Small intestine (tissue), 7 donors: ENCODE results near the gene ABHD12B. TPM values are rescaled to one million over a fixed set of nuclear protein-coding genes. Genes with fewer than 3 reads are reported as not detected.

Source experiments
- DNase-seq, 2 donors: peaks; one replicate each; pipeline versions ENCODE4 v3.0.0 to v3.0.0-alpha.2; 2013
- FAIRE-seq: peaks from 2 replicates; lab custom pipeline; 2012; peaks lifted over from hg19 to GRCh38; lab: Jason Lieb, UNC
- H3K27ac ChIP-seq, 3 donors: one replicate each; pipeline ENCODE4 v1.5.1; 2013; ENCODE audit warnings: low read length in 2 of 3, mild to moderate bottlenecking in 2 of 3, control low read depth in 1 of 3, inconsistent platforms in 1 of 3, low read depth in 1 of 3, moderate library complexity in 1 of 3
- H3K27me3 ChIP-seq, 3 donors: one replicate each; pipeline ENCODE4 v1.6.1; 2013; ENCODE audit warnings: low read length in 3 of 3, inconsistent platforms in 1 of 3; ENCODE audit not compliant: control insufficient read depth in 3 of 3, insufficient read depth in 3 of 3
- H3K36me3 ChIP-seq, 3 donors: one replicate each; pipeline ENCODE4 v1.6.1; 2013; ENCODE audit warnings: low read length in 3 of 3, inconsistent platforms in 1 of 3, low read depth in 1 of 3, mild to moderate bottlenecking in 1 of 3, moderate library complexity in 1 of 3; ENCODE audit not compliant: control insufficient read depth in 3 of 3, insufficient read depth in 2 of 3
- H3K4me1 ChIP-seq, 3 donors: one replicate each; pipeline ENCODE4 v1.6.1; 2013; ENCODE audit warnings: low read length in 2 of 3, inconsistent platforms in 1 of 3, low read depth in 1 of 3, mild to moderate bottlenecking in 1 of 3, moderate library complexity in 1 of 3; ENCODE audit not compliant: control insufficient read depth in 3 of 3, insufficient read depth in 2 of 3
- H3K4me3 ChIP-seq, 3 donors: one replicate each; pipeline ENCODE4 v1.5.1; 2013; ENCODE audit warnings: low read length in 3 of 3, control low read depth in 1 of 3, inconsistent platforms in 1 of 3, low read depth in 1 of 3, mild to moderate bottlenecking in 1 of 3, moderate library complexity in 1 of 3
- H3K9me3 ChIP-seq, 2 donors: one replicate each; pipeline ENCODE4 v1.6.1; 2013; ENCODE audit warnings: low read depth in 1 of 2, low read length in 1 of 2; ENCODE audit not compliant: control insufficient read depth in 2 of 2, insufficient read depth in 1 of 2
- WGBS, 3 donors: extraction: QIAGEN DNeasy Blood & Tissue Kit; methylation state at CpG; one replicate each; pipeline ENCODE4 v1.1.7; 2013; 5-methylcytosine and 5-hydroxymethylcytosine counted together
- polyA plus RNA-seq, 4 donors: library from polyadenylated mRNA; stranded (reverse) in 3 of 4; unstranded in 1 of 4; fragments of 200-250 nt in 3 of 4; fragments of 120-200 nt in 1 of 4; gene quantifications; one replicate each; pipeline versions ENCODE4 v1.2.1 to v1.2.3, GENCODE V29; 2013
- donor health status: healthy with polysubstance abuse.
- donor health status: control.
- donor health status: control.
- donor health status: Bipolar disorder and iron deficiency.
- donor health status: healthy.

The ABHD12B gene
- polyA plus RNA-seq, 4 donors = 0.07 to 0.09 TPM; not detected in 2

GRCh38 chr14:50829489-50830043 lies 42.3 kb upstream of the ABHD12B start:
- peak overlapping the region; percentile 39 to 73 (median 47) for H3K27ac ChIP-seq
- 16 to 20% (median 19%) methylated on average over 14 of the region's 14 CpGs for WGBS, 3 donors
- H3K4me1 ChIP-seq = peaks cover 0 to 7% (median 0%) of the 10 kb centered on the region in 3 donors
- FAIRE-seq (no peak), DNase-seq (peak in 1 of 2 donors; percentile 55)
- H3K9me3 ChIP-seq = no peaks in the 10 kb centered on the region
- H3K27me3 ChIP-seq = peaks cover 0 to 62% (median 0%) of the 10 kb centered on the region in 3 donors
- no peaks in the 10 kb centered on the region for H3K36me3 ChIP-seq
- peak overlapping the region; percentile 51 to 96 (median 69) for H3K4me3 ChIP-seq

- peaks cover 0 to 68% (median 0%) of the 10 kb centered on the region in 3 donors for H3K27me3 ChIP-seq
- no peaks in the 10 kb centered on the region for H3K9me3 ChIP-seq
- FAIRE-seq (no peak), DNase-seq (peak; percentile 42 to 56)
- peaks cover 0 to 7% (median 0%) of the 10 kb centered on the region in 3 donors for H3K4me1 ChIP-seq
- no peaks in the 10 kb centered on the region for H3K36me3 ChIP-seq
- peak overlapping the region; percentile 40 to 87 (median 73) for H3K27ac ChIP-seq
- H3K4me3 ChIP-seq = peak overlapping the region; percentile 51 to 96 (median 69)
- WGBS, 3 donors = 0 to 1% (median 0%) methylated on average over 67 to 93 of the region's 93 CpGs
Measured at GRCh38 chr14:50830044-50830931, 41.6 kb upstream of the ABHD12B start.

GRCh38 chr14:50830932-50831725 lies 40.7 kb upstream of the ABHD12B start, which contains the start of gene NIN:
NIN (minus strand) TSS chr14:50831162; CDS start chr14:50822056, 9,106 bp downstream.
- Histone ChIP-seq H3K36me3 (no peaks in the 10 kb centered on the region), H3K27me3 (peaks cover 0 to 74% (median 0%) of the 10 kb centered on the region in 3 donors), H3K4me1 (peaks cover 0 to 7% (median 0%) of the 10 kb centered on the region in 3 donors), H3K9me3 (no peaks in the 10 kb centered on the region), H3K4me3 (peak within 1 kb of the TSS; percentile 69 to 96 (median 73)), H3K27ac (peak within 1 kb of the TSS; percentile 59 to 87 (median 73))
- peak; percentile 81 to 83 for DNase-seq
- WGBS, 3 donors = 0% methylated on average over 34 to 97 of the region's 97 CpGs
- no peak for FAIRE-seq

GRCh38 chr14:50831726-50832168 lies 40.1 kb upstream of the ABHD12B start:
- H3K9me3 ChIP-seq = no peaks in the 10 kb centered on the region
- H3K4me1 ChIP-seq = peaks cover 0 to 7% (median 0%) of the 10 kb centered on the region in 3 donors
- 3 to 8% (median 7%) methylated on average over 10 of the region's 10 CpGs for WGBS, 3 donors
- FAIRE-seq (no peak), DNase-seq (peak in 1 of 2 donors; percentile 30)
- peaks cover 0 to 76% (median 0%) of the 10 kb centered on the region in 3 donors for H3K27me3 ChIP-seq
- H3K36me3 ChIP-seq = no peaks in the 10 kb centered on the region
- H3K27ac ChIP-seq = peak overlapping the region in 2 of 3 donors; percentile 59 to 83
- peak overlapping the region; percentile 69 to 96 (median 73) for H3K4me3 ChIP-seq

- Histone ChIP-seq H3K27me3 (peaks cover 0 to 74% (median 0%) of the 10 kb centered on the region in 3 donors), H3K4me3 (no peak overlapping the region), H3K36me3 (no peaks in the 10 kb centered on the region), H3K9me3 (no peaks in the 10 kb centered on the region), H3K27ac (no peak overlapping the region), H3K4me1 (peaks cover 0 to 7% (median 0%) of the 10 kb centered on the region in 3 donors)
- FAIRE-seq = no peak
- DNase-seq = no peak
- WGBS, 3 donors = 42 to 63% (median 58%) methylated on average over 6 of the region's 6 CpGs
Measured at GRCh38 chr14:50832935-50833630, 38.8 kb upstream of the ABHD12B start.

- WGBS, 3 donors = 65 to 80% (median 68%) methylated on average over 5 of the region's 5 CpGs
- FAIRE-seq (no peak), DNase-seq (no peak)
- H3K4me3 ChIP-seq = no peak overlapping the region
- H3K36me3 ChIP-seq = no peaks in the 10 kb centered on the region
- H3K27me3 ChIP-seq = peaks cover 0 to 66% (median 0%) of the 10 kb centered on the region in 3 donors
- no peaks in the 10 kb centered on the region for H3K9me3 ChIP-seq
- peaks cover 0 to 7% (median 0%) of the 10 kb centered on the region in 3 donors for H3K4me1 ChIP-seq
- H3K27ac ChIP-seq = no peak overlapping the region
Measured at GRCh38 chr14:50834802-50835276, 37.0 kb upstream of the ABHD12B start.

- FAIRE-seq (no peak), DNase-seq (no peak)
- H3K4me3 ChIP-seq = no peak overlapping the region
- H3K27ac ChIP-seq = no peak overlapping the region
- H3K36me3 ChIP-seq = no peaks in the 10 kb centered on the region
- H3K4me1 ChIP-seq = peaks cover 0 to 7% (median 0%) of the 10 kb centered on the region in 3 donors
- H3K27me3 ChIP-seq = peaks cover 0 to 63% (median 0%) of the 10 kb centered on the region in 3 donors
- WGBS, 3 donors = 33 to 42% (median 41%) methylated on average over 2 of the region's 2 CpGs
- H3K9me3 ChIP-seq = no peaks in the 10 kb centered on the region
Measured at GRCh38 chr14:50835280-50835679, 36.6 kb upstream of the ABHD12B start.
